Activated CD4-positive, alpha-beta T cell treated with anti-CD3 and anti-CD28 coated beads, Interleukin-2, Interleukin-4, amounts not matched to agents 100 ng/mL and 50 ng/mL, durations not matched to agents 16 hours and 8 hours (primary cell): ENCODE measurements around the gene MTX3.

Source experiments
- DNase-seq: peaks from one replicate; pipeline ENCODE4 v3.0.0-alpha.2; 2020; ENCODE audit warnings: low spot score

MTX3 gene, protein sequence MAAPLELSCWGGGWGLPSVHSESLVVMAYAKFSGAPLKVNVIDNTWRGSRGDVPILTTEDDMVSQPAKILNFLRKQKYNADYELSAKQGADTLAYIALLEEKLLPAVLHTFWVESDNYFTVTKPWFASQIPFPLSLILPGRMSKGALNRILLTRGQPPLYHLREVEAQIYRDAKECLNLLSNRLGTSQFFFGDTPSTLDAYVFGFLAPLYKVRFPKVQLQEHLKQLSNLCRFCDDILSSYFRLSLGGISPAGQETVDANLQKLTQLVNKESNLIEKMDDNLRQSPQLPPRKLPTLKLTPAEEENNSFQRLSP

DNA sequence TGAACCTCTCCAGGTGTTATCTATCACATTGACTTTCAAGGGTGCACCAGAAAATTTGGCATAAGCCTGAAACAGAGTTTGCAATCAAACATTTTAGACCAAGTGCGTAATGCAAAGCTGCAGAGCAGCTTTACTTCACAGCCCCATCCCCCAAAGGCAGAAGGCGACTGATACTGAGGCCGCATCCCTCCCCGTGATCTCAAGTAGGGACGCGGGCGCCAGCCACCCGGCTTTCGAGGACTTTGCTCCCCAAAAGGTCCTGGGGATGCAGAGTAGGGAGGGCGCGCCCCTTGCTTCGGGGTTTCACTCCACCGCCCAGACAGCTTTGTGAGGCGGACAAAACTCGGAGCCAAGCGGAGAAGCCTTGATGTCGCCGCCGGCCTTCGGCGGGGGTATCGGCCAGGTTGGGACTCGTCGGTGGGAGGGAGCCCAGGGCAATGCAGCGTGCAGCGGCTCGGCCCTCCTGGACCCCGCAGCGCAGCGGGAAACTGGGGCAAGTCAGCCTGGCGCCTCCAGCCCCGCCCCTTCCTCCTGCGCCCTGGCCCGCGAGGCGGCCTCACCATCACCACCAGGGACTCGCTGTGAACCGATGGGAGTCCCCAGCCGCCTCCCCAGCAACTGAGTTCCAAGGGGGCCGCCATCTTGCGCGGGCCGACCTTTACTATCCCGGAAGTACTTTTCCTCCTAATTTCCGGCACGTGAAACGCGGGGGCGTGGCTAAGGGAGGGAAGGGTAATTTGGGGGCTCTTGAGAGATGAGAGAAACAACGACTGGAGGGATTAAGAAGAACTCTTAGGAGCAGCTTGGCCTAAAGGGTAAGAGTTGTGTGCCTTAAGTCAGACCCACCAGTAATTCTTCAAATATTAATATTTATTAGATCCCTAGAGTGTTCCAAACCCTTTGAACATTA is at the start of gene MTX3:
Gene MTX3 (minus strand): TSS at position 665 of the 910 bp plus-strand sequence. CDS start 24 bp downstream, at position 641.
- peak; percentile 93 for DNase-seq

DNA sequence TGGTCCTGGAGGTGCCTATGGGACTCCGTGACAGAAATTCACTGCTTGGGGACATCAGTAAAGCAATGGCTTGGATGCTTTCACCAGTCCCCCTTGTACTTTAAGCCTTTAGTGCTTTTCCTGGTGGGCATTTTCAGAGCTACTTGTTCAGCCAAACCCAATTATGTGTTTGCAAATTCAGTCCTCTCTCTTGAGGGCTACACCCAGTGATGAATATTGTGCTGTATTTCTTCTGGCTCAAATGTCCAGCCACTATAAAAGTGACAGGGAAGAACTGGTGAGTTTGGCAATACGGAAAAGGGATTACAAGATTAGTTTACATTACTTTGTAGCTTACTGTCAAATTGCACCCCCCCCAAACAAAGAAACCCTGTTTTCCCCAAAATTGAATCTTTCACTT is 48.6 kb upstream of the MTX3 start:
- no peak for DNase-seq

DNA sequence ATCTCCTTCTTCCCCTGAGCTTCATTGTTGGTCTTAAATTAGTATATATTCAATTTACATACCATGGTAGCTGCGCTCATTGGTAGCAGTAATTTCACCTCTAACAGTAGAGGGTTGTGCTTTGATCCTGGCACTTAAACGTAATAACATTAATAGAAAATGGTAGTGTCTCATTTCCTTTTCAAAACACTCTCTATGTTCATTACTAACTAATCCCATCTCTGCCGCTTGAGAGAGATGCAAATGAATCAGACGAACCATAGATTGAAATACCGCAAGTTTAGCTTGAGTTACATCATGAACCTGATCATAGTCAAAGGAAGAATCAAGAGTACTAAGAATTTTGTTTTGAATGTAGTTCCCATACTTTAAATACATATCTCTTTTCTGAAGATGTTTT is 46.3 kb upstream of the MTX3 start:
- DNase-seq = peak; percentile 81

DNA sequence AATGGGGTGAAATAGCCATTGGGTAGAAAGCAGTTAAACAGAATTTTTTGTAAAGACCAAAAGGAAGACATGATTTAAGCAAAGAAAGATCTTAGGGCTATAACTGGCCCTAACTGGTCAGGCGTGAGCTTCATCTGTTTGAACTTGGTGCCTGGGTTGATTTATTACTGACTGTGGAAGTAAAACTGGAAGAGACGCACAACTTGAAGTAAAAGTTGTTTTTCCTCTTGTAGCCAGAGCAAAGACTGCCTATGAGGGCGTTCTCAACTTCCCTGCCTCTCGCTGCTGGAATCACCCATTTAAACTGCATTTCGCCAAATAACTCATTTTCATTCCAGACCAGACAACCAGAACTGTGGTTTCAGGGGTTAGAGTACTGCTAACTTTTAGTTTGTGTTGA is 45.6 kb upstream of the MTX3 start:
- no peak for DNase-seq

DNA sequence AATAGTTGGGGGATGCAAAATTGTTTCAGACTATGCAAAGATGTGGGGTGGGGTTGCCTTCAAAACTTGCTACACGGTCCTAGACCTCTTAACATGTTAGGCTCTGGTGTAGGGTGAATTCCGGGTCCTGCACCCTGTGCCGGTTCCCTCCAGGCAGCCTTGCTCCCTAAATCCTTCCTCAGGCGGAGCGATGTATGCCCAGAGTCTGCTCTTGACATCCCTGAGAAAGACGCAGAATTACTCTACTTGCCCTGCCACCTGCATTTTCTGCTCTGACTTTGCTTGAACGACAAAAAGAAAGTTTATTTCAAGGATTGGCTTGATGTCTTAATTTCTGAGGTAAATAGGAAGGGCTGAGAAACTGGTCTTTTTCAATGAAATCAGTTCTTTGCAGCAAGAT is 44.8 kb upstream of the MTX3 start:
- DNase-seq = no peak

DNA sequence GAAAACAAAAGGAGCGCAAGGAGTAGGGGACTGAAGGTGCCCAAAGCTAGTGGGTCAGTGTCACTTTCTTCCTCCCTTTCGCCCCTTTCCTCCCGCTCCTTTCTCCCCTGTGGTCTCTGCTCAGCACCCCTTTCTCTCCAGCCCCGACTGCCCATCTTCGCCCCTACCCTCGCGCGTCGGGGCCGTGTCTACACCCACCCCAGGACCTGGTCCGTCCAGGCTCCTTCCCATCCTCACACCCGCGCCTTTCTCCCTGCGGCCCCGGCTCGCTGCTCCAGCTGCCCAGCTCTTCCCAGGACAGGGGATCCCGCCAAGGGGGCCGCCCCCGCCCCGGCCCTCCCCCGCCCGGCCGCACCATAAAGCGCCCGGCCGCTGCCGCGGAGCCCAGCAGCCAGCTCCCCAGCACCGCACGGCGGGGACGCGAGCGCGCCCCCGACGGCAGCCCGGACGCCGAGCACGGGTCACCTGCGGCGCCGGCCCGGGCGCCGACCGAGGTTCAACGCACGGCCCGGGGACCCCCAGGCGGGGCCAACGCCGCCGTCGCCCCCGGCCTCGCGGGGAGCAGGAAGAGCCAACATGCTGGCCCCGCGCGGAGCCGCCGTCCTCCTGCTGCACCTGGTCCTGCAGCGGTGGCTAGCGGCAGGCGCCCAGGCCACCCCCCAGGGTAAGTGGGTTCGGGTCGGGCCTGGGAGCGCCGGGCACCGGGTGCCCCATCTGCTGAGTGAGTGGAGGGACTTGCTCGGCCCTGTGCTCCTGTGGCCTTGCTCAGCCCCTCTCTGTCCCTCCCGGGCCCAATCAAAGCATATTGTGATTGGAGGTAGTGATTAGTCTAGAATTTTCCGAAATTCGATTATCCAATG is 44.1 kb upstream of the MTX3 start, which contains the start of gene THBS4:
Gene THBS4 (plus strand): TSS at position 387 of the 860 bp plus-strand sequence. CDS start 190 bp downstream, at position 577.
- no peak for DNase-seq

DNA sequence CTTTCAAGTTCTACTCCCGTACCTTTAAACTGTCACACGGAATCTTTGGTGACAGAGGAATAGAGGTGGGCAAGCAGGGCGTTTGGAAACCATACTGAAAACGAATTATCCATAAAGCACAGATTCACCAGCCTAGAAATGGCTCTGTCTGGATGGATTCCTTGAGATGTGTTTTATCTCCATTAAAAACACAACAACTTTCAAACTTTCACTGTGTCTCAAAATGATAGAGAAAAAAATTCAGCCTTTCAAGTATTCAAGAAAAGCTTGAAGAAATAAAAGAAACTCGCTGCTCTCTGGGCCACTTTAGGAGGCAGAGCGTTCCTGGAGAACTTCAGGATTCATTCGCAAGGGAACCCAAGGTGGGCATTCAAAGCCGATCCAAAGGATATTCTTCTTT is 43.5 kb upstream of the MTX3 start:
- DNase-seq = no peak

DNA sequence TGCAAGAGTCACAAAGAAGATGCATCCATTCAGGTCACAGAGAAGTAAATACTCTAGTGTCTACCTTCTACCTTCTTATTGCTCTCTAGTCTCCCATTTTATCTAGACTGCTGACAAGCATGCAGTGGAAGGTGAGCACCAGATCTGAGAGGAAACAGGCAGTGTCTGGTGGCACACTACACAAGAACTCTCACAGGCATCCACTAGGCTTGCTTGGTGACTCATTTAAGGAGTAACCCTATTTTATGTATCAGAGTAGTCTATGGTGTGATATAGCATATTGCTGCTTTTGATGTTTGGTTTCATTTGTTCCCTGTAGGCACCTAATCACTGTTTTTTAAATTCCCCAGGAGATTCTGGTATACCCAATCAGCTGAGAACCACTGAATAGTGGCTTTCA is 42.5 kb upstream of the MTX3 start:
- peak; percentile 87 for DNase-seq

DNA sequence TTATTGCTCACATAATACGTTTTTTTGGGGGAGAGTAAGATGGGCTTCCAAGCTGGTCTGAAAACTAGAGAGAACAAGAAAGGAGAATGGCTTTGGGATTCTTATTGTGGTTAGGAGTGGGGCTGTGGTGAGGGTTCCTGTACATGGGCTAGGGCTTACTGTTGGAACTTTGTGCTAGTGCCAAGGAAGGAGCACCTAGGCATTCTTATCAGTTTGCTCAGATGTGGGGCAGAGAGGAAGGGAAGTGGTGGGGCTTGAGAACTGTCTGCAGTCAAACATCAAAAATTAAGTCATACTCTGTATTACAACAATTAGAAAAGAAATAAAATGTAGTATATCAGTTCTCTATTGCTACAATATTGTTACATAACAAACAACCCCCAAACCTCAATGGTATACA is 40.0 kb upstream of the MTX3 start:
- DNase-seq = no peak

DNA sequence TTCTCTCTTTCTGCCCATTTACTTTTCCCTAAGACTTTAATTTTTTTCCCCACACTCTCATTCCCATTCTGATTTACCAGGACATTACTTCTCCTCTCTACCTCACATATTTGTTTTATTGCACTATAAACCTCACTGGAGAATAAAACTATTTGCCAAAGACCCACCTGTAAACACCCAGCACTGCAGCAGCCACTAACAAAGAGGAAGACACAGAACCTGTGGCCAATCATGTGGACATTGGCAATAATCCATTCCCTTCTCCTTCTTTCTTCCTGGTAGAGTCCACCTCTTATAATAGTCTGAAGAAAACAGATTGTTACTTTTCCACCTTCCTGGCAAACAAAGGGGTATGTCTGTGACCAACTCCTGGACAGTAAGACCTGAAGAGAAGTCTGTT is 35.8 kb upstream of the MTX3 start:
- no peak for DNase-seq

DNA sequence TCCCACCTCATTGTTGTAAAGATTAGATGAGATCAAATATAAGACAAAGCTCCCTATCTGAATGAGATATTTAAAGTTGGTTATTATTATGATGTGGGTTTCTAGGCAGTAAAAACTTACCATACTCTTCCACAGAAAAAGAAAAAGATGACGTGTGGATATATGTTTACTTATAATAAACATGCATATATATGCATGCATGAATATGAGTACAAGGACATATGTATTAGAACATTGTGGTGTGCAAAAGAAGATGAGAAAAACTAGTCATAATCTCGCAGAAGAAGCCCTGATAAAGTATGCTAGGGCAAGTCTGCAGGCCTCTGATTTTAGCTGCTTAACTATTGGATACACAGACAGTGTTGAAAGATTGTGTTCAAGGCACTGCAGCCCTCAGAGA is 34.0 kb upstream of the MTX3 start:
- no peak for DNase-seq

DNA sequence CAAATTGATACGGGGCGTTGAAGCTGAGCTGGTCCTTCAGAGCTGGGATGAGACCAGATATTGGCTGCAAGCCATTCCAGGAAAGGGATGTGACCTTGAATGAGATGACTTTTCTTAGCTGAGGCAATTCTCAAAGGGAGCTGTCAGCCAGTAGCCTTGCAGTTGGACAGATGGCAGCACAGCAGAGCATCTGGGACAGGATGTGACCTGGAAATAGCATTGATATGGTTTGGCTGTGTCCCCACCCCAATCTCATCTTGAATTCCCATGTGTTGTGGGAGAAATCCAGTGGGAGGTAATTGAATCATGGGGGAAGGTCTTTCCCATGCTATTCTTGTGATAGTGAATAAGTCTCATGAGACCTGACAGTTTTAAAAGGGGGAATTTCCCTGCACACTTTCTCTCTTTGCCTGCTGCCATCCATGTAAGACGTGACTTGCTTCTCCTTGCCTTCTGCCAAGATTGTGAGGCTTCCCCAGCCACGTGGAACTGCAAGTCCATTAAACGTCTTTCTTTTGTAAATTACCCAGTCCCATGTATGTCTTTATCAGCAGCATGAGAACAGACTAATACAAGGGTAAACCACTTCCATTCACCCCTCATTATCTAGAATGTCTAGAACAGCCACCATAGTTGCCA is 19.8 kb upstream of the MTX3 start:
- no peak for DNase-seq

DNA sequence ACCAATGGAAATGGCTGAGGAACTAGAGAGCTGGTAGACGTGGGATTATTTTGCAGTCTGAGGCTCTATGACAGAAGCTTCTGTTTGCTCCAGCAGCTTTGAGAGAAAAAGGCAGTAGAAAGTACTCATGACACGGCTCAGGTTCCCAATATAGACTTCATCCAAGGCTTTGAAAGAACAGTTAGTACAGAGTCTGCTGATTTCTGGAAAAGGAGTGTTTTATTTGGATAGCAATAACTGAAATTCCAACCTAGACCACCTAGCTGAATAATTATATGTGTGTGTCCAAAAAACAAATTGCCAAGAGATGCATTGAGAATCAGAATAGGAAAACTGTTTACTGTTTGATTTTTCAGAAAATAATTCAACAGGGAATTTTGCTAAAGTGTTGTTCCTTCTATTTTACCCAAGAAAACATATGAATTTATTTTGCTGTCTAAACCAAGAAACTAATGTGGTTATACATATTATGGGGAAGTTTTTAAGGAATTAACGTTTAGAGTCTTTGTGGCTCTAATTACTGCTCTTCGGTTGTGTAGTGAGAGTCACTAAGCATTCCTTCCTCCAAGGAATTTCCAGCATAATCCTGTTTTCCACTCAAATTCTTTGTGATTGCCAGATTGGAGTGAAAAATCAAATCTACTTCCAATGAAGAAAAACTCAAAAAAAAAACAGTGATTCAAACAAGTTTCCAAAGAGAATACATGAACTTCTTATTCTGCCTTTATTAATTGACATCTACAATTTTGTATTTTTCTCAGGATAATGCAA is 18.1 kb upstream of the MTX3 start:
- DNase-seq = no peak

DNA sequence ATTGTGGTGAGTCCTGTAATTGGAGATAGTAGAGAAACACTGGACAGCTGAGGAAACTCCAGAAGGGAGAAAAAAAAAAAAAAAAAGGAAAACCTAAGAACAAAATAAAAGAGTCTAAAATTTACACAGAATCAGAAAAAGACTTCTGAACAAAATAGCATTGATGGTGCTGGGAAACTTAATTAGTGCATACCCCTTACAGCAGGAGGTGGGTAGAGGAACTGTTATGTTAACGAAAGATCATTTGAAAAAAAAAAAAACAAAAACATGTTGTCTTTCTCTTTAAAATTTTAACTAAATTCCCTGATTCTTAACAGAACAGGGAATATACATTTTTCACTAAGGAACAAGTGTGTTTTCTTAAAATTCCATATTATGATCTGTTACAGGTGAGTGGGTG is 11.6 kb upstream of the MTX3 start:
- no peak for DNase-seq

DNA sequence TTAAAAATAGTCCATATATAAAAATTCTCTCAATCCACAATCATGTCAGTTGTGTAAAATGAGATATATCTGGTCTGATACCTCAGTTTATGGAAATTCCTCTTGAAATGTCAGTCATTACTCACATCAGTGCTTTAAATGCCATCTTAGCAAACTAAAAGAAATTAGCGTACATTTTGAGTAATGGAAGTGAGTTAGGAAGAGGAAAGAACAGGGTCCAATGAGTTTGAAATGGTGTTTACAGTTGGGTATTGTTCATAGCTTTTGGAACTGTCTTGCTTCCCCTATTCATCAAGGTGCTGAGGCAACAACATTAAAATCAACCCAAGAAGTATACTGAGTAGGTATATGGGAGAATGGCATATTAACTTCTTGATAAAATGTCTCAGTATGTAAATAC is 8.7 kb upstream of the MTX3 start:
- DNase-seq = no peak

DNA sequence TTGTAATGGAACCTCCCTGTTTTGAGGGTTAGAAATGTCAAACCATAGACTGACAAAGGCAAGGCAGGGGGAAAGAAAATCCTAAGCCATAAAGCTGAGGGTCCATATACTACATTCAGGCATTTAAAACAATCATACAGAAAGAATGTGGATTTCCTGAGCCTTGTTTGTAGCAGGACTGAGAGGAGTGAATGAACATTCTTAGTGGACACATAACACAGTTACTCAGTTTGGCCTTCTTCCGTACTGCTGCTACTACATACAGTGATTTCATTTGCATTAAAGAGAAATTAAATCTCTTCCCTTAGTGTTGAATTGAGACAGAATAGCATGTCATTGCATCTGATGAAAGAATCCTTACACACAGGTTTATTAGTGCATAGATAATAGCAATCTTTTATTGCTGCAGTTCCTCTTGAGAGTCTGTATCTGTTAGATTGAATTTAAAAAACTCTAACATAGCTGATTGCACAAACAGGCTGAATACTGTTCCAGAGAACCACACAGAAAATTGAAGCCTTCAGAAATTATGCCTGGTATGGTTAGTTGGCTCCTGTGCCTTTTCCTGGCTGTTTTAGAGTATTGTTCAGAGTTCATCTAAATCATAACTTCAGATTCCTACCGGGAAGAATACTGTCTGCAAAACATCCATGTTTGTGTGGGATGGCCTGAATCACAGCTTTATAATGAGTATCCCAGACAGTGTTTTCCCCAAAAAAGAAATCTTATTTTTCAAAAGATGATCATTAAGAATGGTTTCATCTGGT is 2.0 kb upstream of the MTX3 start:
- no peak for DNase-seq

DNA sequence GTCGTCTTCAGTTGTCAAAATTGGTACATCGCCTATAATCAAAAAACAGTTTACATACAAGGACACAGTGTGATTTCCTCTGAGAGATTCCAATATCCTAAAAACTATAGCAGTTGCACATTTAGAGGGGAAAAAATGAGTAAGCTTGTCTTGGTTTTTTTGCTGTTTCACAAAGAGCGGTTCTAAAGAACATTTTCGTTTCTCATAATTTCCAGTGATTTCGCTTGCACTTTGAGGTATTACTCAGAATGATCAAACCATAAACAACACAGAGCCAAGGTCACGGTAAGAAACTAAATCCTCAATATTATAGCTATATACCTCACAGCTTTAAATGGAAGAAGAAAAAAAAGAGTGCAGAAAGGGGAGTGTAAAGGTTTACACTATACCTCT is 861 bp downstream of the MTX3 start:
- peak; percentile 92 for DNase-seq

DNA sequence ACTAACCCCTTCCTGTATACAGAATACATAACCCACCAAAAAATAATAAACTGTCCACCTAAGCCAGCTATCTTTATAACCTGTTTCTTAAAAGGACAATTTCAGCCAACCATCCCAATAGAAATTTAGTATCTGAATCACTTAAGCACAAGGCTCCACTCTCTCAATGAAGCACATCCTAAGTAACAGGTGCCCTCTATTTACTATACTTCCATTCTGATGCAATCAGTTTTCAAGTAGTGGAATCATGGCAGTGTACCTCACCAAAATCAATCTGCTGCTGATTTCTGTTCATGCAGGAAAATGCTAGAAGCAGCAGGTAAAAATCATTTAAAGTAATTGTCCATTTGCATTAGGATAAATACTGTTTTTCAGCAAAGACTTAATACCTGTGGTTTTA is 4.8 kb downstream of the MTX3 start:
- no peak for DNase-seq

DNA sequence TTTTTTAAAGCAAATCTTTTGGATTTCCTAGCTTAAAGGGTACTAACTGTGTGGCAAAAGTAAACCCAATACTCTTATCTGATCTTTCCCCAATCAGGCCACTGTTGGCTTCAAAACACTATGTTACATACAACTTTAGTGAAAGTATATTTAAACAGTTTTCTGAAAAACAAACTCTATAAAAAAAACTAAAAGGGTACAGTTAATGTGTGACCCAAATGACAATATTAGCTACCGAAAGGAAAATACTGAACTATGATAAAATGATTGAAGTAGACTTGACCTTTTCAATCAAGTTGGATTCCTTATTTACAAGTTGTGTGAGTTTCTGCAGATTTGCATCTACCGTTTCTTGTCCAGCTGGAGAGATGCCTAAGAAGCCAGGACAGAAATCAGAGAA is 5.8 kb downstream of the MTX3 start:
- no peak for DNase-seq

DNA sequence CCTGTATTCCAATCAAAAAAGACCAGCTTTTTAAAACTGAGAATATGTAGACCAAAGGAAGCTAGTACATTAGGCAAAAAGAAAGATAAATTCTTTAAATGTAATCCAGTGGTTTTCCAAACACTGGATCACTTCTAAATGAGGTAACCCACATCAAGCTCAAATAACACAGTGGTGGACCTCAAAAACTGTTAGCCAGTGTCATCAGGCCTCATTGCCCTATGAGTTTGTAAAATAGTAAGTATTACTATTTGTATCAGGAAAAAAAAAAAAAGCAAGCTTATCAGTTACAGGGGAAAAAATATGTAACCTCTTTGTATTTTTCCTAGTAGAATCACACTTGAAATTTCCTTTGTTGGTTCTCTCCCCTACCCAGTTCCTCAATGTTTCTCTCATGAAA is 6.7 kb downstream of the MTX3 start:
- DNase-seq = no peak
